ENCODE data around the gene MCM5. TPM values are rescaled to one million over a fixed set of nuclear protein-coding genes. Genes with fewer than 3 reads are reported as not detected.
A peak's percentile ranks its signal among the peaks of the same experiment; 100 is the strongest.

Gene MCM5
- polyA plus RNA-seq, 3 donors = 23.4 to 39.8 (median 25.5) TPM

- 57% methylated on average over 7 of the region's 24 CpGs for WGBS (ENCODE audit: insufficient coverage)
- H2AFZ ChIP-seq (ENCODE audit: insufficient read depth, low read depth, low read length, poor library complexity, severe bottlenecking) = peak overlapping the region; percentile 98
- TF ChIP-seq CTCF (IDR thresholded peaks at IDR 0.05) = no peak
- no peaks in the 10 kb centered on the region for H3K9me3 ChIP-seq (replicated peaks in 1 of 2; ENCODE audit: control insufficient read depth in 1 of 2, insufficient read depth in 1 of 2, low read length in 2 of 2)
- H4K20me1 ChIP-seq (ENCODE audit: insufficient read depth, low read length) = no peaks in the 10 kb centered on the region
- H3K27me3 ChIP-seq (ENCODE audit: control insufficient read depth in 2 of 2, insufficient read depth in 2 of 2, low read length in 2 of 2) = no peaks in the 10 kb centered on the region
- intact Hi-C loops (cut with micrococcal nuclease) = loop anchor here in 1 of 2 donors (5.0 kb wide), 1 partner anchor 47 kb away; no protein-coding TSS in a partner anchor
- peaks cover 35 to 62% of the 10 kb centered on the region in 2 donors for H3K4me1 ChIP-seq (ENCODE audit: control insufficient read depth in 1 of 2, insufficient read depth in 2 of 2, low read length in 2 of 2)
- H3K4me2 ChIP-seq (replicated peaks; ENCODE audit: extremely low read depth, low read length, poor library complexity, severe bottlenecking) = peak overlapping the region; percentile 100
- peak overlapping the region; percentile 97 for H3K4me3 Mint-ChIP-seq
- H3K9me3 Mint-ChIP-seq = no peaks in the 10 kb centered on the region
- H3K36me3 Mint-ChIP-seq = peaks cover 21 to 34% of the 10 kb centered on the region in 2 donors
- no peaks in the 10 kb centered on the region for H3K27me3 Mint-ChIP-seq (ENCODE audit: low read depth in 3 of 3)
- H3K4me1 Mint-ChIP-seq = peaks cover 43% of the 10 kb centered on the region
- H3K27ac Mint-ChIP-seq = peak overlapping the region; percentile 90 to 97 (median 94)
- peaks cover 7 to 25% of the 10 kb centered on the region in 2 donors for H3K36me3 ChIP-seq (replicated peaks in 1 of 2; ENCODE audit: control insufficient read depth in 1 of 2, insufficient read depth in 2 of 2, low read length in 2 of 2)
- no peak for DNase-seq
- peak overlapping the region; percentile 36 to 99 (median 93) for H3K4me3 ChIP-seq (replicated peaks in 1 of 3; ENCODE audit: low read depth in 2 of 3, low read length in 3 of 3)
- peak overlapping the region; percentile 47 to 82 for H3K27ac ChIP-seq (ENCODE audit: low read depth in 1 of 2, low read length in 2 of 2)
- peaks cover 49% of the 10 kb centered on the region for H3K79me2 ChIP-seq (ENCODE audit: insufficient read depth, low read length)
- peak overlapping the region; percentile 65 for H3K9ac ChIP-seq (ENCODE audit: insufficient read depth, low read length, poor library complexity, severe bottlenecking)
Measured at GRCh38 chr22:35399114-35399677, 744 bp upstream of the MCM5 start.

GRCh38 chr22:35400501-35400790 is 506 bp downstream of the MCM5 start:
- H2AFZ ChIP-seq (ENCODE audit: insufficient read depth, low read depth, low read length, poor library complexity, severe bottlenecking) = peak overlapping the region; percentile 98
- Mint-ChIP-seq H3K4me3 (peak overlapping the region; percentile 97), H3K9me3 (no peaks in the 10 kb centered on the region), H3K4me1 (peaks cover 49% of the 10 kb centered on the region), H3K27ac (peak overlapping the region in 3 of 7 donors; percentile 92 to 97 (median 97)), H3K27me3 (ENCODE audit: low read depth in 3 of 3) (no peaks in the 10 kb centered on the region), H3K36me3 (peaks cover 21 to 36% of the 10 kb centered on the region in 2 donors)
- H3K27me3 ChIP-seq (ENCODE audit: control insufficient read depth in 2 of 2, insufficient read depth in 2 of 2, low read length in 2 of 2) = no peaks in the 10 kb centered on the region
- peak overlapping the region; percentile 53 to 99 (median 93) for H3K4me3 ChIP-seq (replicated peaks in 1 of 3; ENCODE audit: low read depth in 2 of 3, low read length in 3 of 3)
- H3K9ac ChIP-seq (ENCODE audit: insufficient read depth, low read length, poor library complexity, severe bottlenecking) = peak overlapping the region; percentile 65
- H3K4me2 ChIP-seq (replicated peaks; ENCODE audit: extremely low read depth, low read length, poor library complexity, severe bottlenecking) = peak overlapping the region; percentile 100
- no peaks in the 10 kb centered on the region for H4K20me1 ChIP-seq (ENCODE audit: insufficient read depth, low read length)
- H3K79me2 ChIP-seq (ENCODE audit: insufficient read depth, low read length) = peaks cover 49% of the 10 kb centered on the region
- DNase-seq = no peak
- intact Hi-C loops (cut with micrococcal nuclease) = no loop called here
- H3K27ac ChIP-seq (ENCODE audit: low read depth in 1 of 2, low read length in 2 of 2) = peak overlapping the region in 1 of 2 donors; percentile 61
- no peaks in the 10 kb centered on the region for H3K9me3 ChIP-seq (replicated peaks in 1 of 2; ENCODE audit: control insufficient read depth in 1 of 2, insufficient read depth in 1 of 2, low read length in 2 of 2)
- peaks cover 7 to 21% of the 10 kb centered on the region in 2 donors for H3K36me3 ChIP-seq (replicated peaks in 1 of 2; ENCODE audit: control insufficient read depth in 1 of 2, insufficient read depth in 2 of 2, low read length in 2 of 2)
- peaks cover 35 to 62% of the 10 kb centered on the region in 2 donors for H3K4me1 ChIP-seq (ENCODE audit: control insufficient read depth in 1 of 2, insufficient read depth in 2 of 2, low read length in 2 of 2)
- under 1% methylated on average over 17 of the region's 20 CpGs for WGBS (ENCODE audit: insufficient coverage)
- TF ChIP-seq CTCF (IDR thresholded peaks at IDR 0.05) = no peak
